Loucy (cell line): ENCODE data around the gene RILPL1.

Experiments used
- EZH2phosphoT487 ChIP-seq: fragments of 200-600 bp; IDR thresholded peaks from 2 replicates; pipeline ENCODE4 v1.6.1; 2018; ENCODE audit warnings: antibody characterized with exemption, mild to moderate bottlenecking, moderate library complexity, borderline replicate concordance
- TF ChIP-seq, protein P1 (sequence below): fragments of 200-600 bp; sonication (generic); conservative IDR thresholded peaks from 2 replicates; pipeline ENCODE4 v1.5.1; 2014; ENCODE audit warnings: mild to moderate bottlenecking, antibody characterized with exemption, low read length

DNA sequence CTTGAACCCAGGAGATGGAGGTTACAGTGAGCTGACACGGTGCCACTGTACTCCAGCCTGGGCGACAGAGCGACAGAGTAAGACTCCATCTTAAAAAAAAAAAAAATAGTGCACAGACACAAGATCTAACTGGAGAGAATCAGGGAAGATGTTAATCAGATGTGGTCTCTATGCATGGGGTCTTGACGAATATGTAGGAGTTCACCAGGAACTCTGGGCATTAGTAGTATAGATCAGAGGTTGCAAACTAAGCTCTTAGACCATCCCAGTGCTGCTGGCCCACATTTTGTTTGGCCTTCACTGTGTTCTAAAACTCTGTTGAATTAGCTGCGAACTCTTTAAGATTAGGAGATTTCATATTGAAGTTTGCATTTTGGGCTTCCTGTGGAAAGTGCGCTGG lies 43.9 kb downstream of the RILPL1 start:
- TF ChIP-seq, protein P1, sequence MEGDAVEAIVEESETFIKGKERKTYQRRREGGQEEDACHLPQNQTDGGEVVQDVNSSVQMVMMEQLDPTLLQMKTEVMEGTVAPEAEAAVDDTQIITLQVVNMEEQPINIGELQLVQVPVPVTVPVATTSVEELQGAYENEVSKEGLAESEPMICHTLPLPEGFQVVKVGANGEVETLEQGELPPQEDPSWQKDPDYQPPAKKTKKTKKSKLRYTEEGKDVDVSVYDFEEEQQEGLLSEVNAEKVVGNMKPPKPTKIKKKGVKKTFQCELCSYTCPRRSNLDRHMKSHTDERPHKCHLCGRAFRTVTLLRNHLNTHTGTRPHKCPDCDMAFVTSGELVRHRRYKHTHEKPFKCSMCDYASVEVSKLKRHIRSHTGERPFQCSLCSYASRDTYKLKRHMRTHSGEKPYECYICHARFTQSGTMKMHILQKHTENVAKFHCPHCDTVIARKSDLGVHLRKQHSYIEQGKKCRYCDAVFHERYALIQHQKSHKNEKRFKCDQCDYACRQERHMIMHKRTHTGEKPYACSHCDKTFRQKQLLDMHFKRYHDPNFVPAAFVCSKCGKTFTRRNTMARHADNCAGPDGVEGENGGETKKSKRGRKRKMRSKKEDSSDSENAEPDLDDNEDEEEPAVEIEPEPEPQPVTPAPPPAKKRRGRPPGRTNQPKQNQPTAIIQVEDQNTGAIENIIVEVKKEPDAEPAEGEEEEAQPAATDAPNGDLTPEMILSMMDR = no peak
- no peak for TF ChIP-seq EZH2phosphoT487
